PC-3 (cell line): ENCODE data around the gene MIER1.

Source experiments
- EZH2 ChIP-seq: fragments of 300-600 bp; sonication (generic); IDR thresholded peaks from one replicate; pipeline ENCODE4 v1.6.1; 2017; ENCODE audit warnings: antibody characterized with exemption, mild to moderate bottlenecking, low read length; ENCODE audit not compliant: unreplicated experiment
- TF ChIP-seq, protein P1 (sequence below): fragments of 300-600 bp; sonication (generic); conservative IDR thresholded peaks from 2 replicates; pipeline ENCODE4 v1.5.1; 2017; ENCODE audit warnings: antibody characterized with exemption, low read depth, mild to moderate bottlenecking, low read length

DNA sequence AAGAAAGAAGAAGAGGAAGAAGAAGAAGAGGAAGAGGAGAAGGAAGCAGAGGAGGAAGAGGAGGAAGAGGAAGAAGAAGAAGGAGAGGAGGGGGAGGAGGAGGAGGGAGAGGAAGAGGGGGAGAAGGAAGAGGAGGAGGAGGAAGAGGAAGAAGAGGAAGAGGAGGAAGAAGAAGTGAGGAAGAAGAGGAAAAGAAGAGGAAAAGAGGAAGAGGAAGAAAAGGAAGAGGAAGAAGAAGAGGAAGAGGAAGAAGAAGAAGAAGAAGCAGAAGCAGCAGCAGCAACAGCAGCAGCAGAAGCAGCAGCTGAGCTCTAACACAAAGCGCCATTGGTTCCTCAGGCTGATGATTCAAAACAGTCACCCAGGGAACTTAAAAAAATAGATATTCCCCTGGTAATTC is 34.2 kb upstream of the MIER1 start:
- no peak for TF ChIP-seq EZH2
- TF ChIP-seq, protein P1, sequence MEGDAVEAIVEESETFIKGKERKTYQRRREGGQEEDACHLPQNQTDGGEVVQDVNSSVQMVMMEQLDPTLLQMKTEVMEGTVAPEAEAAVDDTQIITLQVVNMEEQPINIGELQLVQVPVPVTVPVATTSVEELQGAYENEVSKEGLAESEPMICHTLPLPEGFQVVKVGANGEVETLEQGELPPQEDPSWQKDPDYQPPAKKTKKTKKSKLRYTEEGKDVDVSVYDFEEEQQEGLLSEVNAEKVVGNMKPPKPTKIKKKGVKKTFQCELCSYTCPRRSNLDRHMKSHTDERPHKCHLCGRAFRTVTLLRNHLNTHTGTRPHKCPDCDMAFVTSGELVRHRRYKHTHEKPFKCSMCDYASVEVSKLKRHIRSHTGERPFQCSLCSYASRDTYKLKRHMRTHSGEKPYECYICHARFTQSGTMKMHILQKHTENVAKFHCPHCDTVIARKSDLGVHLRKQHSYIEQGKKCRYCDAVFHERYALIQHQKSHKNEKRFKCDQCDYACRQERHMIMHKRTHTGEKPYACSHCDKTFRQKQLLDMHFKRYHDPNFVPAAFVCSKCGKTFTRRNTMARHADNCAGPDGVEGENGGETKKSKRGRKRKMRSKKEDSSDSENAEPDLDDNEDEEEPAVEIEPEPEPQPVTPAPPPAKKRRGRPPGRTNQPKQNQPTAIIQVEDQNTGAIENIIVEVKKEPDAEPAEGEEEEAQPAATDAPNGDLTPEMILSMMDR: no peak
